ENCODE measurements around the gene KIAA0513. TPM values are rescaled to one million over a fixed set of nuclear protein-coding genes. Genes with fewer than 3 reads are reported as not detected.
A peak's percentile ranks its signal among the peaks of the same experiment; 100 is the strongest.

KIAA0513 gene
- total and polyA plus RNA-seq, 2 of the 13 experiments (the other 11 are each of a cell fraction or from before 2014, with no cell fraction given), result 1.8 TPM

DNA sequence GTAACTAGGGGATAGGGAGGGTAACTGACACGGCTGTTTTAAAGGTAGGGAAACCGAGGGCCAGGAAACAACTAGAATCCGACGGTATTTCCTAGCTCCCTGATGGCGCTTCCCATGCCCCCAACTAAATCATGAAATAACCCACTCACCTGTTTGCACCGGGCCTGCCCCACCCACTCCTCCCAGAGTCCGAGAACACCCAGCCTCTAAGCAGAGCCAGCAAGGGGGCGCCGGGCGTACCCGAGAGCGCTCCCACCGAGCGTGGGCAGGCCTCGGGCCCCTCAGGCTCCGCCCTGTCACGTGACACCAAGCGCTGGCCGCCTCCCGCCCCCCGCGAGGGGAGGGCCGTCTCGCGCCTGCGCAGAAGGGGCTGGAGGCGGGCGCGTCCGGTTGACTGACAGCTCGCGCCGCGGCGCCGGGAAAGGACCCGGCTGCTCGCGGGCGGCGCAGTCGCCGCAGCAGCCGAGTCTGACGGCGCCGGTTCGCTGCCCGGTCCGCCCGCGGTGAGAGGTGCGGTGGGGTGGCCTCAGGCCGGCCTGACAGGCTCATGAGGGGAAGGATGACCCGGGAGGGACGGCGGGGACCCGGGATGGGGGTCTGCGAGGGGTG is at the start of gene KIAA0513 (continued):
- peak; percentile 88 for TF ChIP-seq ZNF777 (CRISPR knock-in tag; IDR thresholded peaks at IDR 0.05)
- no peak for TF ChIP-seq THYN1 (CRISPR knock-in tag; IDR thresholded peaks at IDR 0.05; ENCODE audit: borderline replicate concordance, low read depth)
- no peak for TF ChIP-seq ZNF792 (CRISPR knock-in tag; IDR thresholded peaks at IDR 0.05)
- TF ChIP-seq ZSCAN9 (CRISPR knock-in tag; IDR thresholded peaks at IDR 0.05; ENCODE audit: borderline replicate concordance), result peak; percentile 64; the same call in 1 of the 2 replicates
- TF ChIP-seq, protein P1, sequence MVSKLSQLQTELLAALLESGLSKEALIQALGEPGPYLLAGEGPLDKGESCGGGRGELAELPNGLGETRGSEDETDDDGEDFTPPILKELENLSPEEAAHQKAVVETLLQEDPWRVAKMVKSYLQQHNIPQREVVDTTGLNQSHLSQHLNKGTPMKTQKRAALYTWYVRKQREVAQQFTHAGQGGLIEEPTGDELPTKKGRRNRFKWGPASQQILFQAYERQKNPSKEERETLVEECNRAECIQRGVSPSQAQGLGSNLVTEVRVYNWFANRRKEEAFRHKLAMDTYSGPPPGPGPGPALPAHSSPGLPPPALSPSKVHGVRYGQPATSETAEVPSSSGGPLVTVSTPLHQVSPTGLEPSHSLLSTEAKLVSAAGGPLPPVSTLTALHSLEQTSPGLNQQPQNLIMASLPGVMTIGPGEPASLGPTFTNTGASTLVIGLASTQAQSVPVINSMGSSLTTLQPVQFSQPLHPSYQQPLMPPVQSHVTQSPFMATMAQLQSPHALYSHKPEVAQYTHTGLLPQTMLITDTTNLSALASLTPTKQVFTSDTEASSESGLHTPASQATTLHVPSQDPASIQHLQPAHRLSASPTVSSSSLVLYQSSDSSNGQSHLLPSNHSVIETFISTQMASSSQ (IDR thresholded peaks at IDR 0.05; ENCODE audit: low read depth), result no peak
- TF ChIP-seq, protein P1 (CRISPR knock-in tag; IDR thresholded peaks at IDR 0.05; ENCODE audit: borderline replicate concordance), result no peak; the same call in 1 of the 2 replicates
- TF ChIP-seq SRSF4 (IDR thresholded peaks at IDR 0.05; ENCODE audit: low read depth, low read length, poor library complexity, severe bottlenecking), result no peak
- peak; percentile 82 for TF ChIP-seq SALL1 (CRISPR knock-in tag; IDR thresholded peaks at IDR 0.05)
- TF ChIP-seq, protein P2, sequence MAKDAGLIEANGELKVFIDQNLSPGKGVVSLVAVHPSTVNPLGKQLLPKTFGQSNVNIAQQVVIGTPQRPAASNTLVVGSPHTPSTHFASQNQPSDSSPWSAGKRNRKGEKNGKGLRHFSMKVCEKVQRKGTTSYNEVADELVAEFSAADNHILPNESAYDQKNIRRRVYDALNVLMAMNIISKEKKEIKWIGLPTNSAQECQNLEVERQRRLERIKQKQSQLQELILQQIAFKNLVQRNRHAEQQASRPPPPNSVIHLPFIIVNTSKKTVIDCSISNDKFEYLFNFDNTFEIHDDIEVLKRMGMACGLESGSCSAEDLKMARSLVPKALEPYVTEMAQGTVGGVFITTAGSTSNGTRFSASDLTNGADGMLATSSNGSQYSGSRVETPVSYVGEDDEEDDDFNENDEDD (CRISPR knock-in tag; IDR thresholded peaks at IDR 0.05; ENCODE audit: borderline replicate concordance), result peak; percentile 78
- TF ChIP-seq ISL2 (CRISPR knock-in tag; IDR thresholded peaks at IDR 0.05), result peak; percentile 44; the same call in 1 of the 2 replicates
- TF ChIP-seq SOX6 (IDR thresholded peaks at IDR 0.05), result no peak
- TF ChIP-seq SOX6 (CRISPR knock-in tag; IDR thresholded peaks at IDR 0.05), result no peak; the same call in 1 of the 2 replicates
- TF ChIP-seq, protein P3, sequence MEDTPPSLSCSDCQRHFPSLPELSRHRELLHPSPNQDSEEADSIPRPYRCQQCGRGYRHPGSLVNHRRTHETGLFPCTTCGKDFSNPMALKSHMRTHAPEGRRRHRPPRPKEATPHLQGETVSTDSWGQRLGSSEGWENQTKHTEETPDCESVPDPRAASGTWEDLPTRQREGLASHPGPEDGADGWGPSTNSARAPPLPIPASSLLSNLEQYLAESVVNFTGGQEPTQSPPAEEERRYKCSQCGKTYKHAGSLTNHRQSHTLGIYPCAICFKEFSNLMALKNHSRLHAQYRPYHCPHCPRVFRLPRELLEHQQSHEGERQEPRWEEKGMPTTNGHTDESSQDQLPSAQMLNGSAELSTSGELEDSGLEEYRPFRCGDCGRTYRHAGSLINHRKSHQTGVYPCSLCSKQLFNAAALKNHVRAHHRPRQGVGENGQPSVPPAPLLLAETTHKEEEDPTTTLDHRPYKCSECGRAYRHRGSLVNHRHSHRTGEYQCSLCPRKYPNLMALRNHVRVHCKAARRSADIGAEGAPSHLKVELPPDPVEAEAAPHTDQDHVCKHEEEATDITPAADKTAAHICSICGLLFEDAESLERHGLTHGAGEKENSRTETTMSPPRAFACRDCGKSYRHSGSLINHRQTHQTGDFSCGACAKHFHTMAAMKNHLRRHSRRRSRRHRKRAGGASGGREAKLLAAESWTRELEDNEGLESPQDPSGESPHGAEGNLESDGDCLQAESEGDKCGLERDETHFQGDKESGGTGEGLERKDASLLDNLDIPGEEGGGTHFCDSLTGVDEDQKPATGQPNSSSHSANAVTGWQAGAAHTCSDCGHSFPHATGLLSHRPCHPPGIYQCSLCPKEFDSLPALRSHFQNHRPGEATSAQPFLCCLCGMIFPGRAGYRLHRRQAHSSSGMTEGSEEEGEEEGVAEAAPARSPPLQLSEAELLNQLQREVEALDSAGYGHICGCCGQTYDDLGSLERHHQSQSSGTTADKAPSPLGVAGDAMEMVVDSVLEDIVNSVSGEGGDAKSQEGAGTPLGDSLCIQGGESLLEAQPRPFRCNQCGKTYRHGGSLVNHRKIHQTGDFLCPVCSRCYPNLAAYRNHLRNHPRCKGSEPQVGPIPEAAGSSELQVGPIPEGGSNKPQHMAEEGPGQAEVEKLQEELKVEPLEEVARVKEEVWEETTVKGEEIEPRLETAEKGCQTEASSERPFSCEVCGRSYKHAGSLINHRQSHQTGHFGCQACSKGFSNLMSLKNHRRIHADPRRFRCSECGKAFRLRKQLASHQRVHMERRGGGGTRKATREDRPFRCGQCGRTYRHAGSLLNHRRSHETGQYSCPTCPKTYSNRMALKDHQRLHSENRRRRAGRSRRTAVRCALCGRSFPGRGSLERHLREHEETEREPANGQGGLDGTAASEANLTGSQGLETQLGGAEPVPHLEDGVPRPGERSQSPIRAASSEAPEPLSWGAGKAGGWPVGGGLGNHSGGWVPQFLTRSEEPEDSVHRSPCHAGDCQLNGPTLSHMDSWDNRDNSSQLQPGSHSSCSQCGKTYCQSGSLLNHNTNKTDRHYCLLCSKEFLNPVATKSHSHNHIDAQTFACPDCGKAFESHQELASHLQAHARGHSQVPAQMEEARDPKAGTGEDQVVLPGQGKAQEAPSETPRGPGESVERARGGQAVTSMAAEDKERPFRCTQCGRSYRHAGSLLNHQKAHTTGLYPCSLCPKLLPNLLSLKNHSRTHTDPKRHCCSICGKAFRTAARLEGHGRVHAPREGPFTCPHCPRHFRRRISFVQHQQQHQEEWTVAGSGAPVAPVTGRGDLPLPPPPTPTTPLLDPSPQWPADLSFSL (CRISPR knock-in tag; IDR thresholded peaks at IDR 0.05), result no peak
- TF ChIP-seq, protein P4, sequence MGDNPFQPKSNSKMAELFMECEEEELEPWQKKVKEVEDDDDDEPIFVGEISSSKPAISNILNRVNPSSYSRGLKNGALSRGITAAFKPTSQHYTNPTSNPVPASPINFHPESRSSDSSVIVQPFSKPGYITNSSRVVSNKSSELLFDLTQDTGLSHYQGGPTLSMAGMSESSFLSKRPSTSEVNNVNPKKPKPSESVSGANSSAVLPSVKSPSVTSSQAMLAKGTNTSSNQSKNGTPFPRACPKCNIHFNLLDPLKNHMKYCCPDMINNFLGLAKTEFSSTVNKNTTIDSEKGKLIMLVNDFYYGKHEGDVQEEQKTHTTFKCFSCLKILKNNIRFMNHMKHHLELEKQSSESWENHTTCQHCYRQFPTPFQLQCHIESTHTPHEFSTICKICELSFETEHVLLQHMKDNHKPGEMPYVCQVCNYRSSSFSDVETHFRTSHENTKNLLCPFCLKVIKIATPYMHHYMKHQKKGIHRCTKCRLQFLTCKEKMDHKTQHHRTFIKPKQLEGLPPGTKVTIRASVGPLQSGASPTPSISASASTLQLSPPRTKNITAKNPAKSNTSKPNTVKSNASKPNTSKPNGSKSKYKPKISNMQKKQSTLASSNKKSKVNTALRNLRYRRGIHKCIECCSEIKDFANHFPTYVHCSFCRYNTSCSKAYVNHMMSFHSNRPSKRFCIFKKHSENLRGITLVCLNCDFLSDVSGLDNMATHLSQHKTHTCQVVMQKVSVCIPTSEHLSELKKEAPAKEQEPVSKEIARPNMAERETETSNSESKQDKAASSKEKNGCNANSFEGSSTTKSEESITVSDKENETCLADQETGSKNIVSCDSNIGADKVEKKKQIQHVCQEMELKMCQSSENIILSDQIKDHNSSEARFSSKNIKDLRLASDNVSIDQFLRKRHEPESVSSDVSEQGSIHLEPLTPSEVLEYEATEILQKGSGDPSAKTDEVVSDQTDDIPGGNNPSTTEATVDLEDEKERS (CRISPR knock-in tag; IDR thresholded peaks at IDR 0.05), result 0 out of 2 replicates have a peak, but pooled peaks have one; percentile 39
- TF ChIP-seq MLLT10 (CRISPR knock-in tag; IDR thresholded peaks at IDR 0.05), result no peak

Measured in HepG2 (cell line).